HG02870 (cell line): ENCODE measurements around the gene RASAL2.

Source experiments
- ATAC-seq: cut with Tn5 transposase; IDR thresholded peaks from one replicate; pipeline ENCODE4 v1.9.1; 2021; ENCODE audit warnings: mild to moderate bottlenecking, moderate library complexity; ENCODE audit not compliant: unreplicated experiment

Gene RASAL2

GRCh38 chr1:178417858-178418257 lies 324.0 kb downstream of the RASAL2 start:
- ATAC-seq: no peak

- ATAC-seq: peak; percentile 91
Measured at GRCh38 chr1:178418284-178418955, 324.5 kb downstream of the RASAL2 start.

DNA sequence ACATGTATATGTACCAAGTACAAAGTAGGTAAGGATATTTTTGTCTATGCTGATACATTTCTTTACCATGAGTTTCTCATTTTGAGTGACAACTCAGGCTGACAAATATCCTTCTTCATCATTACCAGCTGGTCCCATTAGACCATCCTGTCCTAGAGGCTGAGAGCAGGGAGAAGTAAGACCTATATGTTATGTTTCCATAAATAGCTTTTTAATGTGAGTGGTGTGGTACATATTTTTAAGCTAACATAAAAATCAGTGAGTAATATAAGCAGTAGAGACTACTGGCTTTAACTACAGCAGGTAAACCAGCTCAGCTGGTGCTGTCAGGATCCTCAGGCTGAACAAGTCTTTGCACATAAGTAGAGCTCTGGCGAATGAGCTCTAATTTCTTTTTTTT lies 340.5 kb downstream of the RASAL2 start:
- ATAC-seq: peak; percentile 76

GRCh38 chr1:178434899-178435435 lies 341.1 kb downstream of the RASAL2 start:
- no peak for ATAC-seq

DNA sequence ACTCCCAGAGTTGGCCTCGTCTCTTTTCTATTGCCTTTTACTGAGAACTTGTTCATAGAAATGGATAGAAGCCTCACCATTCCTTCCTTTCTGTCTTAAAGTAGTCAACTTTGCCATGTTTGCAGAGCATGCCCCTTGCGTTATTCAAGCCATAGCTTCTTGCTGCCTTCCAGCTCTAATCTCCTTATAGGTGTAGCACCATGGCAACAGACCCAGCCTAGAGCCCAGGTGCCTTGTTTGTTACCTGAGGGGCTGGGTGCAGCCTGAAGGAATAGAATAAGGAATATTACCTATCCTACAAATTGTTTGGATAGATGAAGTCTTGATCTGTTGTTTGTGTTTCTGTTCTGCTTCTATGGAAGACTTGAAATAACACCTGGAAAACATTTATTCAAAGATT lies 343.0 kb downstream of the RASAL2 start:
- no peak for ATAC-seq

- ATAC-seq: no peak
Measured at GRCh38 chr1:178438432-178438831, 344.5 kb downstream of the RASAL2 start.

GRCh38 chr1:178442925-178443324 lies 349.0 kb downstream of the RASAL2 start:
- ATAC-seq: no peak

GRCh38 chr1:178450871-178451270 lies 357.0 kb downstream of the RASAL2 start:
- no peak for ATAC-seq

DNA sequence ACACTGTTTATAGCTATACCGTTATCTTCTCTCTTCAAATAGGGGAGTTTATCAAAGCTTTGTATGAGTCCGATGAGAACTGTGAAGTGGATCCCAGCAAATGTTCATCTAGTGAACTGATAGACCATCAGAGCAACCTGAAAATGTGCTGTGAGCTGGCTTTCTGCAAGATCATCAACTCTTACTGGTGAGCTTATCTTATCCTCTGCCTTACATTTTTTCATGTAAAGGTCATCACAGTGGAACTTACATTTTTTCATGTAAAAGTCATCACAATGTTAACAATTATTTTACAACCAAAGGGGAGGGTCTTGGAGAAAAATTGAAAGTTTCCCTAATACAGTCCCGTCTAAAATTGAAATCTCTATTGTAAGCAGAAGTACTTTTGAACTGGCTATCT lies 357.6 kb downstream of the RASAL2 start:
- ATAC-seq: no peak

- no peak for ATAC-seq
Measured at GRCh38 chr1:178452013-178452412, 358.1 kb downstream of the RASAL2 start.

DNA sequence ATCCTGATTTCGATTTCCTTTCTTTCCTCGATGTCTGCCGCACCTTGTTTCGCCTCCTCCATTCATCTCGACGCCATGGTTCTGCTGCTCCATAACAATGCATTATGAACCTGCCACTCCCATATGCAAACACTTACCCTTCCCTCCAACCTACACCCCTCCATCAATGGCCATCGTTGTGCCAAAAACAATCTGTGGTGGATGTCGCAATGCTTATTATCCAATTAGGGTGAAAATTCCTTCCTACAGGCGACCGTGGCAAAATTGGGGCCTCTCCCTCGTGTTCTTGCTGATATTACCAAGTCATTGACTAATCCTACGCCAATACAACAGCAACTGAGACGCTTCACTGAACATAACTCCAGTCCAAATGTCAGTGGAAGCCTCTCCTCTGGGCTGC lies 362.6 kb downstream of the RASAL2 start:
- no peak for ATAC-seq

GRCh38 chr1:178457651-178458050 lies 363.7 kb downstream of the RASAL2 start:
- ATAC-seq: no peak

GRCh38 chr1:178458203-178458602 lies 364.3 kb downstream of the RASAL2 start:
- no peak for ATAC-seq

DNA sequence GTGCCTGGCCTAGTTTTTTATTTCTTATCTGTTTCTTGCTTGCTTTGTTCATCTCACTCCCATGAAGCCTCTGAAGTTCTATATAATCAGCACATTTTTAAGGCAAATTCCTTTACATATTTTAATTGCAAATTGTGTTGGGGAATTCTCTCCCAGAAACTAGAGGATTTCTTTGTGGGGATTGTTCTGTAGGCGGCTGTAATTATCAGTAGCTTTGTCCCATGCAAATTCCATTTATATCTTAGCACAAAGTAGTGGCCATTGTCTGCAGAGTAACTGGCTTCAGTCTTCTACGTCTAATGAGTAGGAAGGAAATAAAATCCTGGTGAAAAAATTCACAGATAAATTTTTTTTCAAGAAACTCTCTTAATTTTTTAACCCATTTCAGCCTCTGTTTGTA lies 367.2 kb downstream of the RASAL2 start:
- no peak for ATAC-seq

DNA sequence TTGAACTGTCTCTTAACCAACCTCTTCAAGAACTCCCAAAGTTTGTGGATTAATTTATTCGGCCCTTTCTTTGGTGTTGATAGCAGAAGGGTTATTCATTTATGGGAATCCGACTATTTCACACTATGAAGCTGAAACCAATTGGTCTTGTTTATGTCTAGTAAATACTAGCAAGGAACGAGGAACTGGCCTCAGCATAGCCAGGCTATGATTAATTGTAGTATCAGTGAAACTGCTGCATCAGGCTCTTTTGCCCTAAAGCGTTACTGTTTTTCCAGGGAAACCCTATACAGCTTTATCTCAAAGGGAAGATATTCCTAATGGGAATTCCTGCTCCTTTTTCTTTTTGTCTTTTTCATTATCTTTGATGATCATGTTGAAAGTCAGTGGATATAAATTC lies 367.8 kb downstream of the RASAL2 start:
- no peak for ATAC-seq

GRCh38 chr1:178464141-178464540 lies 370.2 kb downstream of the RASAL2 start:
- no peak for ATAC-seq

- ATAC-seq: no peak
Measured at GRCh38 chr1:178464566-178464965, 370.7 kb downstream of the RASAL2 start.

GRCh38 chr1:178465011-178465410 lies 371.1 kb downstream of the RASAL2 start:
- ATAC-seq: no peak

DNA sequence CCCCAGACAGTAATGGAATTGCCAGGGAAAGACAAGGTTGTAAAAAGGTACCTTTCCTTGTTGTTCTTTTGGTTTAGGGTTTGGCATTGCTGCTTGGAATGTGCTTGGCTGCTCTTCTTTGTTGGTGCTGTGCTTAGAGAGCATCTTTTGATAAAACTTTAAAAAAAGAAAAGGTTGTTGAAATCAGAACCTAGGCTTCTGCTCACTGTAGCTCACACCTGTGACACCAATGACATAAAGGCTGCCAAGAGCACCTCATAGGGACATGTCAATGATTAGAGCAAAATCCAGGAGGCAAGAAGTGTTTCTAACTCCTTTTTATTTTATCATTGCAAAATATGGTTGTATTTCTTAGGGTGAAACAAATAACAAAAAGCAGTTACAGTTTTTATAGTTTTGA lies 373.9 kb downstream of the RASAL2 start:
- ATAC-seq: no peak

DNA sequence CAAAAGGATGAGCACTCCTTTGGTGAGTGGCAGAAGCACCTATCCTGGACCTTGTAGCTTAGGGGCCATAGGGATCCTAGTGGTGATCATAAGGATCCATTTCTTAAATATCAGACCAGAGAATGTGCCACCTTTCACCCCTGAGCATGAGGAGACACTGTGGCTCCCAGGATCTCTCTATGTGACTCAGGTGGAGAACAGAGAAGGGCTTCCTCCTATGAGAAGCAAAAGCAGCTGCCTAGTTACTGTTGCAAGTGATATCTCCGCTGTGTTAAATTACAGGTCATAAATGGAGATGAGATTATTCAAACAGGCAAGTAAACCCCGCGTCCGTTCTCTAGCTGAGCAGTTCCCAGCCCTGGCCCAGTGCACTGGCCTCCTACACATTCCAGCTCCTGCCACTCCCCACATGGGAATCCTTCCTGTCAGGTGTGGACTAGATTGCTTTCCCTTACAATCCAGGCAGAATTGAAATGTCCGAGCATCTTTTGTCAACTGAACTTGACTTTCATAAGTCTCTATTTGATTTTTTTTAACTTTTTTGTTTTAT lies 376.6 kb downstream of the RASAL2 start:
- ATAC-seq: no peak

DNA sequence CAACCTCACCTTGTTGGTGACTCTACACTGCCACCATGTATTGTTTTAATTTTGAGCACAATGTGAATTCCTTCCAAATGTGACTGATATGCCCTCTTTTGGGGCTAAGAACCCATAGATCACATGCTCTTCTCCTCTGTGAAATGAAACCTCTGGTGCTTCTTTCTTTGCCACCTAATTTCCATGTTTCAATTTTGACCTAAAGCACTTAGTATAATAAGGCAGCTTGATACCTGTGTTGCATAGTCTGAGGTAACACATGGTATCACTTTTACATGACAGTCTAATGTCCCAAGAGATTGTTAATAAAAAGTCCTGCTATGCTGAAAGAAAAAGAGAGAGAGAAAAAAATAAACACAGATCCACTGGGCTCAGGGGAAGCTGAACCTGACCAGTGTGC lies 378.6 kb downstream of the RASAL2 start:
- no peak for ATAC-seq

DNA sequence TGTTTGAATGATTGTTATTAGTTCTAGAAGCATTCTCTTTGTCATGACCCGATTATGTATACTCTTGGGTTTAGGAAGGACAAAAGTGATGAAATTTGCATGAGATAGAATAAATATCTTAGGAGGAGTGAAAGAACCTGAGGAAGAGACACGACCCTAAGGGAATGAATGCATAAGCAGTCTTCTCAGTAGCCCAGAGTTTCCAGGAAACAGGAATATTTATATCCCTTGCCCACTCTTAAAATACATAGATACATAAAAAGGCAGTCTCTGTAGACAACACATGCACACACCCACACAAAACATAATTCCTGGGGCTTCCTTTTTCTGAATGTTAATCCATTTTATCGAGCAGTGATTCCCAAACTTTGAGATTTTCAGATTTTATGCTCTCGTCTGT lies 383.5 kb downstream of the RASAL2 start:
- no peak for ATAC-seq

- no peak for ATAC-seq
Measured at GRCh38 chr1:178477841-178478240, 383.9 kb downstream of the RASAL2 start.
